Measurements from ENCODE around the gene CLPTM1. TPM values are rescaled to one million over a fixed set of nuclear protein-coding genes. Genes with fewer than 3 reads are reported as not detected.

CLPTM1 gene
- polyA plus RNA-seq, 3 donors: 14.7 to 84.3 (median 20.0) TPM

- Histone ChIP-seq H3K36me3 (replicated peaks in 1 of 2; ENCODE audit: control insufficient read depth in 1 of 2, insufficient read depth in 2 of 2, low read length in 2 of 2) (peaks cover 78 to 96% of the 10 kb centered on the region in 2 donors), H3K4me2 (replicated peaks; ENCODE audit: extremely low read depth, low read length, poor library complexity, severe bottlenecking) (no peak overlapping the region), H3K27ac (ENCODE audit: low read depth in 1 of 2, low read length in 2 of 2) (no peak overlapping the region), H3K9me3 (replicated peaks in 1 of 2; ENCODE audit: control insufficient read depth in 1 of 2, insufficient read depth in 1 of 2, low read length in 2 of 2) (no peaks in the 10 kb centered on the region), H3K4me3 (replicated peaks in 1 of 3; ENCODE audit: low read depth in 2 of 3, low read length in 3 of 3) (no peak overlapping the region), H4K20me1 (ENCODE audit: insufficient read depth, low read length) (peaks cover 7% of the 10 kb centered on the region), H3K9ac (ENCODE audit: insufficient read depth, low read length, poor library complexity, severe bottlenecking) (no peak overlapping the region), H3K4me1 (ENCODE audit: control insufficient read depth in 1 of 2, insufficient read depth in 2 of 2, low read length in 2 of 2) (peaks cover 0 to 4% of the 10 kb centered on the region in 2 donors), H3K27me3 (ENCODE audit: control insufficient read depth in 2 of 2, insufficient read depth in 2 of 2, low read length in 2 of 2) (no peaks in the 10 kb centered on the region), H2AFZ (ENCODE audit: insufficient read depth, low read depth, low read length, poor library complexity, severe bottlenecking) (no peak overlapping the region), H3K79me2 (ENCODE audit: insufficient read depth, low read length) (no peaks in the 10 kb centered on the region)
- intact Hi-C loops (cut with micrococcal nuclease): no loop called here
- Mint-ChIP-seq H3K4me3 (no peak overlapping the region), H3K4me1 (peaks cover 6% of the 10 kb centered on the region), H3K27me3 (ENCODE audit: low read depth in 3 of 3) (peaks cover 0 to 2% (median 0%) of the 10 kb centered on the region in 3 donors), H3K9me3 (no peaks in the 10 kb centered on the region), H3K27ac (peak overlapping the region in 4 of 7 donors; percentile 7 to 87 (median 65)), H3K36me3 (peaks cover 54 to 88% of the 10 kb centered on the region in 2 donors)
- TF ChIP-seq, protein P1, sequence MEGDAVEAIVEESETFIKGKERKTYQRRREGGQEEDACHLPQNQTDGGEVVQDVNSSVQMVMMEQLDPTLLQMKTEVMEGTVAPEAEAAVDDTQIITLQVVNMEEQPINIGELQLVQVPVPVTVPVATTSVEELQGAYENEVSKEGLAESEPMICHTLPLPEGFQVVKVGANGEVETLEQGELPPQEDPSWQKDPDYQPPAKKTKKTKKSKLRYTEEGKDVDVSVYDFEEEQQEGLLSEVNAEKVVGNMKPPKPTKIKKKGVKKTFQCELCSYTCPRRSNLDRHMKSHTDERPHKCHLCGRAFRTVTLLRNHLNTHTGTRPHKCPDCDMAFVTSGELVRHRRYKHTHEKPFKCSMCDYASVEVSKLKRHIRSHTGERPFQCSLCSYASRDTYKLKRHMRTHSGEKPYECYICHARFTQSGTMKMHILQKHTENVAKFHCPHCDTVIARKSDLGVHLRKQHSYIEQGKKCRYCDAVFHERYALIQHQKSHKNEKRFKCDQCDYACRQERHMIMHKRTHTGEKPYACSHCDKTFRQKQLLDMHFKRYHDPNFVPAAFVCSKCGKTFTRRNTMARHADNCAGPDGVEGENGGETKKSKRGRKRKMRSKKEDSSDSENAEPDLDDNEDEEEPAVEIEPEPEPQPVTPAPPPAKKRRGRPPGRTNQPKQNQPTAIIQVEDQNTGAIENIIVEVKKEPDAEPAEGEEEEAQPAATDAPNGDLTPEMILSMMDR (IDR thresholded peaks at IDR 0.05): no peak
- 94% methylated on average over 6 of the region's 7 CpGs for WGBS (ENCODE audit: insufficient coverage)
- no peak for DNase-seq
Observed at GRCh38 chr19:44986389-44986788, 31.2 kb downstream of the CLPTM1 start.

GRCh38 chr19:44987148-44987675, 32.0 kb downstream of the CLPTM1 start:
- 35% methylated on average over 12 of the region's 20 CpGs for WGBS (ENCODE audit: insufficient coverage)
- DNase-seq: no peak
- Histone ChIP-seq H3K4me1 (ENCODE audit: control insufficient read depth in 1 of 2, insufficient read depth in 2 of 2, low read length in 2 of 2) (peaks cover 0 to 4% of the 10 kb centered on the region in 2 donors), H3K4me3 (replicated peaks in 1 of 3; ENCODE audit: low read depth in 2 of 3, low read length in 3 of 3) (no peak overlapping the region), H3K9ac (ENCODE audit: insufficient read depth, low read length, poor library complexity, severe bottlenecking) (peak overlapping the region; percentile 1), H4K20me1 (ENCODE audit: insufficient read depth, low read length) (peaks cover 7% of the 10 kb centered on the region), H3K9me3 (replicated peaks in 1 of 2; ENCODE audit: control insufficient read depth in 1 of 2, insufficient read depth in 1 of 2, low read length in 2 of 2) (no peaks in the 10 kb centered on the region), H3K27me3 (ENCODE audit: control insufficient read depth in 2 of 2, insufficient read depth in 2 of 2, low read length in 2 of 2) (no peaks in the 10 kb centered on the region), H3K36me3 (replicated peaks in 1 of 2; ENCODE audit: control insufficient read depth in 1 of 2, insufficient read depth in 2 of 2, low read length in 2 of 2) (peaks cover 79 to 96% of the 10 kb centered on the region in 2 donors), H2AFZ (ENCODE audit: insufficient read depth, low read depth, low read length, poor library complexity, severe bottlenecking) (no peak overlapping the region), H3K27ac (ENCODE audit: low read depth in 1 of 2, low read length in 2 of 2) (peak overlapping the region in 1 of 2 donors; percentile 64), H3K79me2 (ENCODE audit: insufficient read depth, low read length) (no peaks in the 10 kb centered on the region), H3K4me2 (replicated peaks; ENCODE audit: extremely low read depth, low read length, poor library complexity, severe bottlenecking) (no peak overlapping the region)
- no peak overlapping the region for H3K4me3 Mint-ChIP-seq
- H3K27me3 Mint-ChIP-seq (ENCODE audit: low read depth in 3 of 3): peaks cover 0 to 2% (median 0%) of the 10 kb centered on the region in 3 donors
- intact Hi-C loops (cut with micrococcal nuclease): no loop called here
- TF ChIP-seq, protein P1 (IDR thresholded peaks at IDR 0.05): no peak
- no peaks in the 10 kb centered on the region for H3K9me3 Mint-ChIP-seq
- H3K4me1 Mint-ChIP-seq: peaks cover 6% of the 10 kb centered on the region
- peak overlapping the region in 5 of 7 donors; percentile 9 to 84 (median 74) for H3K27ac Mint-ChIP-seq
- H3K36me3 Mint-ChIP-seq: peaks cover 62 to 88% of the 10 kb centered on the region in 2 donors
